GM18508 (cell line): ENCODE measurements around the gene GPR161.
A peak's percentile ranks its signal among the peaks of the same experiment; 100 is the strongest.

ENCODE experiments used
- ATAC-seq: cut with Tn5 transposase; IDR thresholded peaks from one replicate; pipeline ENCODE4 v1.9.1; 2021; ENCODE audit warnings: moderate number of reproducible peaks; ENCODE audit not compliant: insufficient read depth, unreplicated experiment

Gene GPR161

GRCh38 chr1:168150283-168150682 lies 13.6 kb upstream of the GPR161 start:
- ATAC-seq, result no peak

GRCh38 chr1:168148916-168149315 lies 12.2 kb upstream of the GPR161 start:
- ATAC-seq, result peak; percentile 61

DNA sequence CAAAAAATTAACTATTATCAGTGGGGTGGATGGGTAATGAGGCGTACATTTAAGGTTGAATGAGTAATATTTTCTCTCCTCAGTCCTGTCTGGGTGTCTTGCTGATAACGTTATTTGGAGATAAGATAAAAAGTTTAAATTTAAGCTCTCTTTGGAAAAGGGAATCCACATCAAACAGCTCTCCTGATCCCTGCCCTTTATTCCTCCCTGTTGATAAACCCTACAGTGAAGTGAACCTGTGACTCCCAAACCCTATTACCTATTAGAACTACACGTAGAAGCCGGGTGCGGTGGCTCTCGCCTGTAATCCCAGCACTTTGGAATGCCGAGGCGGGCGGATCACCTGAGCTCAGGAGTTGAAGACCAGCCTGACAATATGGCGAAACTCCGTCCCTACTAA lies 9.9 kb upstream of the GPR161 start:
- ATAC-seq, result no peak

DNA sequence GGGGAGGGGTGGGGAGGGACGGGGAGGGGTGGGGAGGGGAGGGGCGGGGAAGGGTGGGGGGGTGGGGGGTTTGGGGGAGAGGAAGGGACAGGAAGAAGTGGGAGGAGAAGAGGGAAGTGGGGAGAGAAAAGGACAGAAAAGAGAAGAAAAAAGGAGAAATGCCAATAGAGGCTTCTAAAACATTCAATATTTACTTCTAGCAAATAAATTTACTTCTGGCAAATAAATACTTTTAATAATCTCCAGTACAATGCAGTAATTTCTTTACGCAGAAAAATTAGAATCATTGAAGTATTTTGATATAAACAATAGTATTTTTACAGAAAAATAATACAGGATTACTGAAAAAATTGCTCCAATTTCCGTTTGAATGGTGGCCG lies 9.4 kb upstream of the GPR161 start:
- ATAC-seq, result no peak

DNA sequence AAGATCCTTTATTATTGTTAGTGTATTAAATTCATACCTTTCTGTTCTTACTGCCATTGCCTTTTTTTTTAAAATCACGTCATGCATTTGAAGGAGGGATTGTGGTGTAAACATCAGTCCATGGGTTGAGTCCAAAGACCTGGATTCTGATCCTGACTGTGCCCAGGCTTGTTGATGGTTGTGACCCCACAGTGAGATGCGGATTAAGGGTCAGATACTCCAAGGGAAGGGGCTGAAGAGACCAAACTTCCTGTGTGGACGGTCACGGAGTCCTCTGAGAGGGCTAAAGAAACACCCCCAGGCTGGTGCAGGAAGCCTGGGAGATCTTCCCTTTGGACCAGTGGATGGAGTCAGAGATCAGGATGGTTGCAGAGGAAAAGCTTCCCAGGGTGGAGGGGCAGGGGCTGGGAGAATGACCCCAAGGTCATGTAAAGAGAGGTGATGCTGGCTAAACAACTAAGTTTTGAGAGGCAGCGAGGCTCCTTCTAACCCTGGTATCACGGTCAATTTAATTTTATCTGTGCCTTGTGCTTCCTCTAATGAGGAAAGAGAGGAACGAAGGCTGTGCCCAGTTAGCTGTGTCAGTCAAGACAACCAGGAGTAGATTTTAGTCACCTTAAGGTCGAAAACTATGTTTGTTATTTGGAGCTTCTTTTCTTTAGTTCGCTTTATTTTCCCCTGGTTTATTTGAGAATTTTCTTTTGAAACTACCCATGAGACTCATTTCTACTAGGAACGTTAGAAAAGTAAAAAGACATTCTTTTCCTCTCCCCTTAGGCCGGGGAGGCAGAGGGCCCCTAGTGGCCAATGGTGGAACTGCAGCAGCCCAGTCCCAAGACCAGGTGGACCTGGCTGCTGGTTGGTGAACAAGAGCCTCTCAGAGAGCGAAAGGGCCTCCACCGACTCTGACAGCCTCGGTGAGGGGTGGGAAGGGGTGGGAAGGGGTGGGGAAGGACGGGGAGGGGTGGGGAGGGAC lies 8.7 kb upstream of the GPR161 start:
- peak; percentile 58 for ATAC-seq

GRCh38 chr1:168141871-168142385 lies 5.2 kb upstream of the GPR161 start:
- ATAC-seq, result no peak

DNA sequence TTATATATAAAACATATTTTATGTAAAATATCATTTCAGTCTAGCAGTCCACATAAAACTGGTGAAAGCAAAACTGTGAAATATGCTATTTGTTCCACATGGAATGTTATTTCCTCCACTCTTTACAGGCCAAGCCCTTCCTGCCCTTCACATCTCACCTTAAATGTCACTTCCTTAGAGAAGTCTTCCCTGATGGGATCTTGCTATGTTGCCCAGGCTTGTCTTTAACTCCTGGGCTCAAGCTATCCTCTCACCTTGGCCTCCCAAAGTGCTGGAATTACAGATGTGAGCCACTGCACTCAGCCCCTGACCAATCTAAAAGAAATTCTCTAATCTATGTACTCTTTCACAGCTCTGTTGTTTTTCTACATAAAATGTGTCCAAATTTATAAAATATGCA lies 2.3 kb upstream of the GPR161 start:
- ATAC-seq, result no peak

DNA sequence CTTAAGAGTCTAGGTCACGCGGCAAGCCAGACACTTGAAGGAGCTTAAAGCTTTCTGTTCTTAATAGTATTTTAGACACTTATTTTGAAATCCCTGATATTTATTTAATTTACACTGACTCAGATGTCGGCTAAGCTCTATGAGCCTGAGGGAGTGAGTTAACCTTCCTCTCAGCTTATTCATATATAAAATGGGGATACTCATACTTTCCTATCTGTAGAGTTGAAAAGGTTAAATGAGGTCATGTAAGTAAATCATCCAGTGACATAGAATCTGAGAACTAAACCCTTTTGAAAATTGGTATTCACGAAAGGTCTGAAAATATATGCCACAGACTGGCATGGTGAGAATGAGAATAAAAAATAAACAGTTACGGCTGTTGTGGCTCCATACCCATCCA lies 1.4 kb upstream of the GPR161 start:
- no peak for ATAC-seq

GRCh38 chr1:168137515-168137821 lies 738 bp upstream of the GPR161 start:
- no peak for ATAC-seq

GRCh38 chr1:168135921-168136708 lies 615 bp downstream of the GPR161 start:
- no peak for ATAC-seq

GRCh38 chr1:168135116-168135920 lies 1.4 kb downstream of the GPR161 start:
- no peak for ATAC-seq

GRCh38 chr1:168134642-168135041 lies 2.1 kb downstream of the GPR161 start:
- no peak for ATAC-seq

- ATAC-seq, result no peak
These were observed 2.6 kb downstream of the GPR161 start for GRCh38 chr1:168134132-168134531.

DNA sequence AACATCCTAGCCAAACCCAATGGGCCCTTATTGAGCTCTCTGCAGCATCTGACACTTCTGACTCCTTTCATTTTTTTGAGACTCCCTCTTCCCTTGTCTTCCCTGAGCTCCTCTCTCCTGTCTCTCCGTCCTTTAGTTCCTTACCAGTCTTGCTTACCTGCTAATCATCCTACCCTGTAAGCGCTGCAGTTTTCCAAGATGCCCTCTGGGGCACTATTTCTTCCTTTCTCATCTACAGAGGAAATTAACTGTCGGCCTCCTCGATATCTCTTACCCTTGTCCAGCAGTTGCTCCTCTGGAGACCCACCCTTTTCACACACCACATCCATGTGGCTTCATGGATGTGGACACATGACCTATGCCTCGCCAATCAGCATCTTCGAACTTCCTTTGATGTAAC lies 6.8 kb downstream of the GPR161 start:
- no peak for ATAC-seq

GRCh38 chr1:168127503-168127902 lies 9.2 kb downstream of the GPR161 start:
- ATAC-seq, result no peak

- ATAC-seq, result no peak
These were observed 11.7 kb downstream of the GPR161 start for GRCh38 chr1:168125051-168125450.

GRCh38 chr1:168121401-168122011 lies 15.2 kb downstream of the GPR161 start:
- ATAC-seq, result no peak

DNA sequence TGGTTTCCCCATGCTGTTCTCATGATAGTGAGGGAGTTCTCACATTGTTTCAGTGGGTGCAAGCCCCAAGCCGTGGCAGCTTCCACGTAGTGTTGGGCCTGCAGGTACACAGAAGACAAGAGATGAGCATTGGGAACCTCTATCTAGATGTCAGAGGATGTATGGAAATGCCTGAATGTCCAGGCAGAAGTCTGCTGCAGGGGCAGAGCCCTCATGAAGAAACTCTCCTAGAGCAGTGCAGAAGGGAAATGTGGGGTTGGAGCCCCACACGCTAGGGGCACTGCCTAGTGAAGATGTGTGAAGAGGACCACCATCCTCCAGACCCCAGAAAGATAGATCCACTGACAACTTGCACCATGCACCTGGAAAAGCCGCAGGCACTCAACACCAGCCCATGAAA lies 17.0 kb downstream of the GPR161 start:
- no peak for ATAC-seq

DNA sequence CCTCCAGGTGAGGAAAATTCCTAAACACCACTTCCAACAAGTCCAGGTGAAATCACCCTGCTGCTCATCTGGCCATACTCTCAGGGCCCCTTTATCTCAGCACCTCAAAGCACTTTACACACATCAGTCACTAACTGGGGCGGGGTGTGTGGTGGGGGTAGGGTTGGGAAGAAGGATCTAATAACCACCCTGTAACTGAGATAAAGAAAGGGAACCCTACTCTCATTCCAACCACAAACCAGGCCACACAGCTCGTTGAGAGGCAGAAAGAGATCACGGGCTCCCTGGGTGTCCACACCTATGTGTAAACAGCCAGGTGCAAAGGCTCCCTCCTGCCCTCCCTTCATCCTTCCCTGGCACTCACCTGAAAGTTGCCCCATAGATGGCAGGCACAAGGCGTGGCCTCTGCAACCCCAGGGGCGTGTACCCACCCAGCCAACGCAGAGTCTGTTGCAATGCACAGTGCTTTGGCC lies 20.4 kb downstream of the GPR161 start:
- ATAC-seq, result no peak

DNA sequence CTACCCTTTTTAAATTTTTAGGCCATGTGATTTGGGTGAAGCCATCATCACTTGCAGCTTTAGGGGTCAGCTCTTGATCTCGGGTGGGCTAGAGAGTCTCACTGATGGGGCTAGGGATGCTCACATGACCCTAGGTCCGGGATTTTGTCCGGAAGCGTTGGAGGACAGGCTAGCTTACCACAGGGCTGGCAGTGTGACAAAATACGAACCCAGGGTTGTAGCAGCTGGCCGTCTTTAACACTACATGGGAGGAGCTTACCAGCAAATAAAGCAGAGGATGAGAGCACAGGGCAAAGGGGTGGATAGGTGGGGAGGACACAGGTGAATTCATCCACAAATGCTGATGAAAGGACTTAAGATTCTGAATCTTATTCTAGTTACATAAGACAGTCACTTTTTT lies 21.9 kb downstream of the GPR161 start:
- ATAC-seq, result no peak
